Right cardiac atrium (tissue), 5 donors: Measurements from ENCODE around the gene CHST11. TPM values are rescaled to one million over a fixed set of nuclear protein-coding genes. Genes with fewer than 3 reads are reported as not detected.
"Not testable (repeated sequence)": the region's sequence is repeated elsewhere in the genome, so short reads cannot be mapped to it uniquely, and the experiment has no call there.

Experiments
- ATAC-seq, 2 donors: fragments of 200-7000 bp; cut with Tn5 transposase; one replicate each; pipeline versions ENCODE4 v1.8.0 to v1.9.1; 2020; ENCODE audit warnings: moderate library complexity in 2 of 2, mild to moderate bottlenecking in 1 of 2
- DNase-seq, 3 donors: peaks; one replicate each; pipeline ENCODE4 v3.0.0-alpha.2; 2020
- H3K27ac ChIP-seq: one replicate; pipeline ENCODE4 v1.5.1; 2013; ENCODE audit warnings: mild to moderate bottlenecking, low read length, control low read depth, moderate library complexity
- H3K27me3 ChIP-seq: one replicate; pipeline ENCODE4 v1.6.1; 2013; ENCODE audit not compliant: control insufficient read depth, insufficient read depth
- H3K4me1 ChIP-seq: one replicate; pipeline ENCODE4 v1.6.1; 2013; ENCODE audit warnings: low read length; ENCODE audit not compliant: control insufficient read depth, insufficient read depth
- H3K4me3 ChIP-seq: one replicate; pipeline ENCODE4 v1.5.1; 2013; ENCODE audit warnings: low read length, control low read depth
- H3K9me3 ChIP-seq: one replicate; pipeline ENCODE4 v1.6.1; 2013; ENCODE audit warnings: low read length; ENCODE audit not compliant: control insufficient read depth
- WGBS: extraction: QIAGEN DNeasy Blood & Tissue Kit; methylation state at CpG from one replicate; pipeline ENCODE4 v1.1.7; 2013; 5-methylcytosine and 5-hydroxymethylcytosine counted together
- intact Hi-C, 4 donors: fragments of 100-400 bp; cut with DNase I; formaldehyde crosslinking; loops; one replicate each; pipeline versions ENCODE4 v1.11.0 to v1.14.0; 2022 to 2023
- polyA plus RNA-seq: library from polyadenylated mRNA; stranded (reverse); fragments of 200-250 nt; gene quantifications from one replicate; pipeline ENCODE4 v1.2.3, GENCODE V29; 2013
- total RNA-seq, 4 donors: library from RNA; stranded (reverse); fragmentation: NEBNext Ultra II Directional; extraction: Animal tissue kit (Norgen Biotek cat#: 25700); gene quantifications; one replicate each; pipeline ENCODE4 v1.2.1, GENCODE V29; 2021
- donor health status: healthy with polysubstance abuse.
- donor health status: DM: no; HTN: yes; CAD: no.
- donor health status: DM: no; HTN: no; CAD: no.
- donor health status: DM: no; HTN: yes; CAD: no; lungs with severe emphysema.
- donor health status: DM: yes; HTN: yes; CAD: no.

The CHST11 gene
- total and polyA plus RNA-seq, 5 donors: 3.1 to 11.8 (median 9.9) TPM

- H3K4me3 ChIP-seq: no peak overlapping the region
Observed at GRCh38 chr12:104741497-104742367, 285.0 kb downstream of the CHST11 start.

GRCh38 chr12:104742551-104743201 is 285.9 kb downstream of the CHST11 start:
- H3K9me3 ChIP-seq: no peaks in the 10 kb centered on the region
- ATAC-seq (peak; percentile 50 to 54), DNase-seq (peak in 2 of 3 donors; percentile 57 to 74)
- no peaks in the 10 kb centered on the region for H3K27me3 ChIP-seq
- H3K4me3 ChIP-seq: no peak overlapping the region
- WGBS: 24% methylated on average over 16 of the region's 16 CpGs
- H3K27ac ChIP-seq: no peak overlapping the region
- peaks cover 5% of the 10 kb centered on the region for H3K4me1 ChIP-seq
- intact Hi-C loops: no loop called here

More at GRCh38 chr12:104741497-104742367, 285.0 kb downstream of the CHST11 start:
- H3K27me3 ChIP-seq: no peaks in the 10 kb centered on the region
- intact Hi-C loops: no loop called here
- no peak overlapping the region for H3K27ac ChIP-seq
- ATAC-seq (no peak), DNase-seq (no peak)
- H3K9me3 ChIP-seq: no peaks in the 10 kb centered on the region
- WGBS: 93% methylated on average over 15 of the region's 15 CpGs
- peaks cover 5% of the 10 kb centered on the region for H3K4me1 ChIP-seq

- WGBS: 92% methylated on average over 2 of the region's 2 CpGs
- Histone ChIP-seq H3K27ac (no peak overlapping the region), H3K4me3 (no peak overlapping the region), H3K4me1 (peaks cover 5% of the 10 kb centered on the region), H3K9me3 (no peaks in the 10 kb centered on the region), H3K27me3 (no peaks in the 10 kb centered on the region)
- intact Hi-C loops: no loop called here
- no peak for DNase-seq
- no peak for ATAC-seq
Observed at GRCh38 chr12:104743202-104743580, 286.4 kb downstream of the CHST11 start.

- ATAC-seq, DNase-seq, H3K27ac ChIP-seq, H3K4me3 ChIP-seq, H3K27me3 ChIP-seq, intact Hi-C loops, H3K9me3 ChIP-seq, H3K4me1 ChIP-seq: not testable (repeated sequence)
- 94% methylated on average over 6 of the region's 6 CpGs for WGBS
Observed at GRCh38 chr12:104743753-104744548, 287.2 kb downstream of the CHST11 start.

- WGBS: 63% methylated on average over 6 of the region's 6 CpGs
- intact Hi-C loops: no loop called here
- ATAC-seq (no peak), DNase-seq (no peak)
- no peaks in the 10 kb centered on the region for H3K27me3 ChIP-seq
- H3K4me3 ChIP-seq: no peak overlapping the region
- H3K27ac ChIP-seq: no peak overlapping the region
- peaks cover 7% of the 10 kb centered on the region for H3K4me1 ChIP-seq
- no peaks in the 10 kb centered on the region for H3K9me3 ChIP-seq
Observed at GRCh38 chr12:104746467-104747088, 289.8 kb downstream of the CHST11 start.

GRCh38 chr12:104747330-104747729 is 290.6 kb downstream of the CHST11 start:
- Histone ChIP-seq H3K9me3 (no peaks in the 10 kb centered on the region), H3K4me1 (peaks cover 5% of the 10 kb centered on the region), H3K27ac (no peak overlapping the region), H3K4me3 (no peak overlapping the region), H3K27me3 (no peaks in the 10 kb centered on the region)
- ATAC-seq: no peak
- intact Hi-C loops: no loop called here
- DNase-seq: no peak
- WGBS: 74% methylated on average over 2 of the region's 2 CpGs

GRCh38 chr12:104747955-104748354 is 291.2 kb downstream of the CHST11 start:
- 72% methylated on average over 8 of the region's 8 CpGs for WGBS
- no peaks in the 10 kb centered on the region for H3K27me3 ChIP-seq
- peaks cover 3% of the 10 kb centered on the region for H3K4me1 ChIP-seq
- intact Hi-C loops: no loop called here
- DNase-seq (no peak), ATAC-seq (no peak)
- H3K27ac ChIP-seq: no peak overlapping the region
- no peaks in the 10 kb centered on the region for H3K9me3 ChIP-seq
- H3K4me3 ChIP-seq: no peak overlapping the region

- intact Hi-C loops: no loop called here
- Histone ChIP-seq H3K4me3 (no peak overlapping the region), H3K9me3 (no peaks in the 10 kb centered on the region), H3K4me1 (peaks cover 3% of the 10 kb centered on the region), H3K27me3 (no peaks in the 10 kb centered on the region), H3K27ac (peak overlapping the region; percentile 25)
- ATAC-seq (no peak), DNase-seq (no peak)
- 76% methylated on average over 7 of the region's 7 CpGs for WGBS
Observed at GRCh38 chr12:104748356-104748755, 291.6 kb downstream of the CHST11 start.

GRCh38 chr12:104748790-104749189 is 292.0 kb downstream of the CHST11 start:
- Histone ChIP-seq H3K4me3 (no peak overlapping the region), H3K9me3 (no peaks in the 10 kb centered on the region), H3K27me3 (no peaks in the 10 kb centered on the region), H3K4me1 (peaks cover 3% of the 10 kb centered on the region), H3K27ac (peak overlapping the region; percentile 48)
- WGBS: 42% methylated on average over 5 of the region's 5 CpGs
- ATAC-seq: peak; percentile 78 to 88
- intact Hi-C loops: no loop called here
- no peak for DNase-seq

GRCh38 chr12:104749545-104749944 is 292.8 kb downstream of the CHST11 start:
- DNase-seq: no peak
- peaks cover 3% of the 10 kb centered on the region for H3K4me1 ChIP-seq
- H3K27ac ChIP-seq: no peak overlapping the region
- intact Hi-C loops: no loop called here
- WGBS: 91% methylated on average over 4 of the region's 4 CpGs
- no peak overlapping the region for H3K4me3 ChIP-seq
- H3K27me3 ChIP-seq: no peaks in the 10 kb centered on the region
- H3K9me3 ChIP-seq: no peaks in the 10 kb centered on the region
- ATAC-seq: no peak
